Activated CD8-positive, alpha-beta memory T cell treated with anti-CD3 and anti-CD28 coated beads, Interleukin-2, amount 50 U/mL, for 1 hour (primary cell): ENCODE data around the gene RPS2.
"Not testable (repeated sequence)": the region's sequence is repeated elsewhere in the genome, so short reads cannot be mapped to it uniquely, and the experiment has no call there.

Experiments used
- DNase-seq: peaks from one replicate; pipeline ENCODE4 v3.0.0-alpha.2; 2020; ENCODE audit errors: extremely low read depth

Gene RPS2

GRCh38 chr16:1942047-1942809 lies 22.4 kb downstream of the RPS2 start:
- DNase-seq = no peak

DNA sequence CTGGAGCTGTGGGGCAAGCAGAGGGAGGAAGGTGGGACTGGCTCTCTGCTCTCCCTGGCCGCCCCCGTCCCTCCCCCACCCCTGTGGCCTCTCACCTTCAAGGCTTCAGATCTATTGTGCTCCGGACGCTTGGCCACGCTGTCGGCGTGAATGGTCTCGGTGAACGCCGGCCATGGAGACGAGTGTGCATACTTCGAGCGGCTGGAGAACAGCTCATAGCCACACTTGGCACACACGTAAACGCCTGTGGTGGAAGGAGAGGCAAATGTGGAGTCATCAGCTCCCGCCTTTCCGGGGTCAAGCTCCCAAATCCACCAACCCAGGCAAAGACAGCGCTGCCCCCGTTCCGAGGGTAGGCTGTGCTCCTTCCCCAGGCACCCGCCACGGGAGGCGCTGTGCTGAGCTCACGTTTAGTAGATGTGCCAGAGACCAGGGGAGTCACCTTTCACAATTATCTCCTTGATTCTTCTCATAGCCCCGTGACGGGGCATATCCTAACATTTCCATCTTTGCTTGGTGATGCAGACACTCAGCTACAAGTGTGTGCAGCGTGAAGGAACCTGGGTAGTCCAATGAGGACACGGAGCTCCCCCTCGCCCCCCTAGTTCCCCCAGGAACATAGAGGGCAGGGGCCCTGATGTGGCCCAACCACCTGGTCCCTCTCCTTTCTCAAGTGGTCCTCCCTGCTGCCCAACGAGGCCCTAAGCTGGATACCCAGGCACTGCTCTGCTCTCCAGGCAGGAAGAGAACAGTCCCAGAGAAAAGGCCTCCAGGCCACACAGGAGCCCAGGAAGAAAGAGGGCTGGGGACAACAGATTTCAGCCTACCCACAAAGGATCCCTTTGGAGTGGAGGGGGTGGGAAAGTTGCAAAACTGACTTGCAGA lies 23.2 kb downstream of the RPS2 start:
- DNase-seq = no peak

- no peak for DNase-seq
Observed at GRCh38 chr16:1940273-1941161, 24.1 kb downstream of the RPS2 start.

DNA sequence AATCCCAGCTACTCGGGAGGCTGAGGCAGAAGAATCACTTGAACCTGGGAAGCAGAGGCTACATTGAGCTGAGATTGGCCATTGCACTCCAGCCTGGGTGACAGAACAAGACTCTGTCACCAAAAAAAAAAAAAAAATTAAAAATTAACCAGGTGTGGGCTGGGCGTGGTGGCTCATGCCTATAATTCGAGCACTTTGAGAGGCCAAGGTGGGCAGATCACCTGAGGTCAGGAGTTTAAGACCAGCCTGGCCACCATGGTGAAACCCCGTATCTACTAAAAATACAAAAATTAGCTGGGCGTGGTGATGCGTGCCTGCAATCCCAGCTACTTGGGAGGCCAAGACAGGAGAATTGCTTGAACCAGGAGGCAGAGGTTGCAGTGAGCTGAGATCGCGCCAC lies 24.8 kb downstream of the RPS2 start:
- not testable (repeated sequence) for DNase-seq

GRCh38 chr16:1938910-1939309 lies 25.7 kb downstream of the RPS2 start:
- no peak for DNase-seq

- DNase-seq = no peak
Observed at GRCh38 chr16:1938316-1938715, 26.3 kb downstream of the RPS2 start.

DNA sequence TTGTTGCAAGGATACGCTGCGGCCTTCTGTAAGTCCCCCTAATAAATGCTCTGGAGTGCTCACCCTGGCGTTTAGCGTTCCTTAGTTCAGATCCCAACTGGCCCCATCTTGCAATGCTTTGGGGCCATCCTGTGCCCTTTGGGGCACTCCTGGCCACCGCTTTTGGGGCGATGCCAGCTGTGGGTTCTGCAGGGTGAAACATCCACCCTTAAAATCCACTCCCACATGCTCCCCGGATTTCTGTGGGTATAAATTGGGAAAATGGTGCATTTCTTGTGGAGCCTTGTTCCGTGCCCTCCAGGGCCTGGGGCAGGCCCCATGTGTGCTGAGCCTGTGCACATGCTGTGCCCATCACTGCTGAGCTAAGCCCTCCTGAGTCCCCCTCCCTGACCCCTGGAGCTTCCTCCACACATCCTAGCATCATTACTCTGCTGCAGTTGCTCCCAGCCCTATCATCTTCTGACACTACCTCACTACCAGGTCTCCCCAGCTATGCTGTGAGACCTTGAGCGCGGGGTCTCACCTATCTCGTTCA lies 27.6 kb downstream of the RPS2 start:
- DNase-seq = no peak

- DNase-seq = no peak
Observed at GRCh38 chr16:1933097-1933661, 31.4 kb downstream of the RPS2 start.

DNA sequence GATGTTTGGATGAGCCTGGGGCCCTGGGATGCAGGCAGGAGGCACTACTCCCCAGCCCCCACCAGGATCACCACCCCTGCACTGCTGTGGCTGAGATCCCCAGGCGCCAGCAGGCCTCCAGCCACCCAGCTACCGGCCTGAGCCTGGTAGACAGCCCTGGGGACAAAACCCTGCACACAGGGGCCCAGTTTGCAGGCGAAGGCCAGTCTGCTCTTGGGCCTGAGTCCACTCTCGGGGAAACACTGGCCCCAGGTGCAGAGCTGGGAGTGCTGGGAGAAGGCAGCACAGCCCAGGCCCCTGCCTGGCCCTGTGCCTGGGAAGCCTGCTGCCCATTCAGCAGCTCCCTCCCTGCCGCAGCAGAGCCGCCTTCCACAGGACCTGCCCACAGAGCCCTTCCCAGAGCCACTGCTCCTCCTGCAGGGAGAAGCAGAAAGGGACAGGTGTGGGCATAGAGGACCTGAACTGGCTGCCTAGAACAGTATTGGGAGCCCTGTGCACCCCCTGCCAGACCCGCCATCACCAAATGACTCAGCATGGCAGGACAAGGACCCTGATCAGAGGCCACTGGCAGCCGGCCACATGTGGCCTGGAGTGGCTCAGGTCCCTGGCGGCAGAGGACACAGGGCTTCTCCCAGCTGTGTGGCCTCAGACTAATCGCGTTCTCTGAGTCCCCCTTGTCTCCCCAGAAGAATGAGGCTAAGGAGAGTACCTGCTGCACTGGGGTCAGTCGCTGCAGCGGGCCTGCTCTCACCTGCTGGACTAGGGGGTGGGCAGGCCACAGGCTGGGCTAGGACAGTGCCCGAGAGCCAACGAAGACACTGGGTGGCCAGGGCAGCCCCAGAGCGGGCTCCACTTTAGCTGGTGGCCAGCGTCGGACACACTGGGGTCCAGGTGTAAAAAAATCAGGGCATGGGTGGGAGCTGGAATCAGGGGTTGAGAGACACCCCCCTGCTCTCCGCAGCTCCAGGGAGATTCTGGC lies 32.3 kb downstream of the RPS2 start:
- no peak for DNase-seq

- DNase-seq = no peak
Observed at GRCh38 chr16:1930338-1930720, 34.3 kb downstream of the RPS2 start.

DNA sequence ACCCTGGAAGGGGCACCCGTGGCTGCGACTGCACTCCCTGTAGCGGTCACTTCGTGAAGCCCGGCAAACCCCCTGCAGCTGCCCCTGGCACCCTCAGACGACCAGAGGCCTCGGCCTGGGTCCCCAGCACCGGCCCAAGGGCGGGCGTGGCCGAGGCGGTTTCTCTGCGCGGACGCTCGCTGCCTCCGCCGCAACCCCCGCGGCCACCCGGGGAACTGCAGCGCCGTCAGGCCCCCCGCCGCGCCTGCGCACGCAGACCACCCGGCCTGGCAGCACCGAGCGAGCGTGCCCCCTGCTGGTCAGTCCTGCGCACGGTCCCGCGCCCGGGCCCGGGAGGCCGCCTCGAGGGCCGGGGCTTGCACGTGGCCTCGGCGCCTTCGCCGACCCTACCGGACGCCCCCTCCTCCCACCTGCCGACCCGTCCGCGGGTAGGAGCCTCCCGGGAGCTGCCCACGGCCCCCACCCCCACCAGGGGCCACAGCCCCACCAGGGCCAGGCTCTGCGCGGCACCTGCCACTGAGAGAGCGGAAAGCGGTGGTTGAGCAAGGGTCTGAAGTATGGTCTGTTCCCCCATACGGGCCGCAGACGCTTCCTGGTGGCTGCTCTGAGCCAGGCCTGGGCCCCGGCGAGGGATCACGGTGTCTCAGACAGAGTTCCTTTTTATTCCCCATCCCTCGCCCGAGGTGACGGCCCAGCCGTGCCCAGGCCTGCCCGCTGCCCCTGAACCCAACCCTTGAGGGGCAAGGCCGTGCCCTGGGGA lies 34.9 kb downstream of the RPS2 start:
- peak; percentile 69 for DNase-seq

DNA sequence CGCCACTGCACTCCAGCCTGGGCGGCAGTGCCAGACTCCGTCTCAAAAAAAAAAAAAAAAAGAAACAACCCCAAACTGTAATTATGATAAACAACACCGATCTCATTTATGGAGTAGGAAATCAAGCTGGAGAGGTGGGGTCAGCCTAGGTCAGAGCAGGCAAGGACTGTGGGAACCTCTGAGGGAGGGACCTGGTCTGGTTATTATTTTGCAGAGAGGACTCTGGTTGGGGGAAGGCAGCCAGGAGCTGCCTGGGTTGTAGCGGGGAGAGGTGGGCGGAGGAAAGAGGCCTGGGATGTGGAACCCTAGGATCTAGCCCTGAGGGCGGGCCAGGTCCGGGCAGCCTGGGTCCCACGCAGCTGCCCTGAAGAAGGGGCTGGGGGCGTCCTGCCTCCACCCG lies 35.5 kb downstream of the RPS2 start:
- no peak for DNase-seq

- DNase-seq = no peak
Observed at GRCh38 chr16:1926271-1926670, 38.4 kb downstream of the RPS2 start.

DNA sequence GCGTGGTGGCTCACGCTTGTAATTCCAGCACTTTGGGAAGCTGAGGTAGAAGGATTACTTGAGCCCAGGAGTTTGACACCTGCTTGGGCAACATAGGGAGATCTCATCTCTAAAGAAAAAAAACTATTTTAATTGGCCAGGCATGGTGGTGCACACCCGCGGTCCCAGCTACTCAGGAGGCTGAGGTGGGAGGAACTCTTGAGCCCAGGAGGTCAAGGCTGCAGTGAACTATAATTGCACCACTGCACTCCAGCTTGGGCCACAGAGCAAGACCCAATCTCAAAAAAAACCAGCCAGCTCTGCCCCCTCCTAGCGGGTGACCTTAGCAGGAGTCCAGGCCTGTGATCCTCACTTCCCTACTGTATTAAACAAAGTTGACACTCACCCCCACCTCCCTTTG lies 40.5 kb downstream of the RPS2 start:
- DNase-seq = no peak

GRCh38 chr16:1923299-1924034 lies 41.2 kb downstream of the RPS2 start:
- no peak for DNase-seq

DNA sequence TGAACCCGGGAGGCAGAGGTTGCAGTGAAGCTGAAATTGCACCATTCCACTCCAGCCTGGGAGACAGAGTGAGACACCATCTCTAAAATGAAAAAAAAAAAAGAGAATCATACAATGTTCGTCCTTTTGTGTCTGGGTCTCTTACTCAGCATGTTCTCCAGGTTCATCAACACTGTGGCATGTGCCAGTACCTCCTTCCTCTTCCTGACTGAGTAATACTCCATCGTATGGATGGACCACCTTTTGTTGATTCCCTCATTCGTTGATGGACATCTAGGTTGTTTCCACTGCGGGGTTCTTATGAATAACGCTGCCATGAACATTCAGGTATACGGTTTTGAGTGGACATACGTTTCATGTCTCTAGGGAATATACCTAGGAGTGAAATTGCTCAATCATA lies 42.3 kb downstream of the RPS2 start:
- DNase-seq = no peak

DNA sequence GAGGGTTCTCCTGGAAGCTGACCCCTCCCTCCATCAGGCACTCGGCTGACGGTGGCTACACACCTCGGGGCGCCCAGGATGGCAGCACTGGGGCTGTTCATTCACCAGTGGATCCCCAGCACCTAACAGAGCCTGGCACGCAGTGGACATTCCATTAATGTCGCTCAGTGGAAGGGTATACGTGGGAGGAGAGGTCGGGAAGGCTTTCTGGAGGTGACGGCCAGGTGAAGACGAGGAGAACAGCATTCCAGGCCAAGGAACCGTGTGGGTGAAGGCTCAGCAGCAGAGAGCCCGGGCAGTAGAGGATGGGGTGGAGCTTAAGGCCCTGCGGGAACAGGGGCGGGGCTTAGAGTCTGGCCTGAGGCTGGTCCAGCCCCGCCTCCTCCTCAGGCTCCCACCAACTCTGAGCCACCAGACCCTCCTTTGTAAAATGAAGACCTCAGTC lies 43.9 kb downstream of the RPS2 start:
- no peak for DNase-seq

- DNase-seq = not testable (repeated sequence)
Observed at GRCh38 chr16:1920122-1920521, 44.5 kb downstream of the RPS2 start.
